ENCODE data around the gene BCAR1. TPM values are rescaled to one million over a fixed set of nuclear protein-coding genes. Genes with fewer than 3 reads are reported as not detected.
A peak's percentile ranks its signal among the peaks of the same experiment; 100 is the strongest.

Gene BCAR1
- total and polyA plus RNA-seq, 2 of the 13 experiments (the other 11 are each of a cell fraction or from before 2014, with no cell fraction given): 48.1 to 51.7 TPM

DNA sequence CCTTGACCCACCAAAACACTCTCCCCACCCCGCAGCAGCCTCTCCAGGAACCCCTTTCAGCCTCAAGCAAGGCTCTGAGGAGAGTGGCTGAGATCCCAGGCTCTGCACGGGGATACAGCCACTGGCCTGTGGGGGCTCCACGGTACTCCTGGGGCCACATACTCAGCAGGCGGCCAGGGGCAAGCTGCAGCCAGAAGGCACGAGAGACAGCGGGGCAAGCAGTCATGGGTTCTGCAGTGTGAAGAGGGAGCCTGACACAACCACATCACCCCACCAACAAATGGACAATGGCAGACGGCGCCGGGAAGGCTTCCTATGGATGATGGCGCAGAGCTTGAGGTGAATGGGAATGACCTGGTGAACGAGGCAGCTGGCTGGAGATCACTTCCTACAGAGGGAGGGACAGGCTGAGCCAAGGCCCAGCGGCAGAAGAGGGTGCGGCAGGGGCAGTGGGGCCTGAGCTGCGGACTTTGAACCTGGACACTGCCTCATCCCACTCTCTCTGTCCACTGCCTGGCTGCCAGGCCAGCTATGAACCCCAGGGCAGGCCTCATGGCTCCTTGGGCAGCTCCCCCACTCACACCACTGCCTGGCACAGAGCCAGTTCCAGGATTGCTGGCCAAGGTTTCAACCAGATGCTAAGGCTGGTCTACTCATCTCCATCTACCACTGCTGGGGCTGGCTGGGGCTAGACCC is 10.8 kb upstream of the BCAR1 start (continued):
- TF ChIP-seq, protein P1, sequence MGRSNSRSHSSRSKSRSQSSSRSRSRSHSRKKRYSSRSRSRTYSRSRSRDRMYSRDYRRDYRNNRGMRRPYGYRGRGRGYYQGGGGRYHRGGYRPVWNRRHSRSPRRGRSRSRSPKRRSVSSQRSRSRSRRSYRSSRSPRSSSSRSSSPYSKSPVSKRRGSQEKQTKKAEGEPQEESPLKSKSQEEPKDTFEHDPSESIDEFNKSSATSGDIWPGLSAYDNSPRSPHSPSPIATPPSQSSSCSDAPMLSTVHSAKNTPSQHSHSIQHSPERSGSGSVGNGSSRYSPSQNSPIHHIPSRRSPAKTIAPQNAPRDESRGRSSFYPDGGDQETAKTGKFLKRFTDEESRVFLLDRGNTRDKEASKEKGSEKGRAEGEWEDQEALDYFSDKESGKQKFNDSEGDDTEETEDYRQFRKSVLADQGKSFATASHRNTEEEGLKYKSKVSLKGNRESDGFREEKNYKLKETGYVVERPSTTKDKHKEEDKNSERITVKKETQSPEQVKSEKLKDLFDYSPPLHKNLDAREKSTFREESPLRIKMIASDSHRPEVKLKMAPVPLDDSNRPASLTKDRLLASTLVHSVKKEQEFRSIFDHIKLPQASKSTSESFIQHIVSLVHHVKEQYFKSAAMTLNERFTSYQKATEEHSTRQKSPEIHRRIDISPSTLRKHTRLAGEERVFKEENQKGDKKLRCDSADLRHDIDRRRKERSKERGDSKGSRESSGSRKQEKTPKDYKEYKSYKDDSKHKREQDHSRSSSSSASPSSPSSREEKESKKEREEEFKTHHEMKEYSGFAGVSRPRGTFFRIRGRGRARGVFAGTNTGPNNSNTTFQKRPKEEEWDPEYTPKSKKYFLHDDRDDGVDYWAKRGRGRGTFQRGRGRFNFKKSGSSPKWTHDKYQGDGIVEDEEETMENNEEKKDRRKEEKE (IDR thresholded peaks at IDR 0.05): no peak
- TF ChIP-seq KDM4B (CRISPR knock-in tag; IDR thresholded peaks at IDR 0.05) (no peak; the same call in 1 of the 2 replicates), GATAD2A (CRISPR knock-in tag; IDR thresholded peaks at IDR 0.05) (peak; percentile 96), ZNF451 (CRISPR knock-in tag; IDR thresholded peaks at IDR 0.05) (peak; percentile 69), TBX3 (IDR thresholded peaks at IDR 0.05; ENCODE audit: borderline replicate concordance) (0 out of 2 replicates have a peak, but pooled peaks have one; percentile 11), ZNF7 (CRISPR knock-in tag; IDR thresholded peaks at IDR 0.05) (no peak), ZNF543 (CRISPR knock-in tag; IDR thresholded peaks at IDR 0.05) (0 out of 2 replicates have a peak, but pooled peaks have one; percentile 55), FOXJ3 (CRISPR knock-in tag; IDR thresholded peaks at IDR 0.05; ENCODE audit: borderline replicate concordance) (peak; percentile 54; the same call in 1 of the 2 replicates), POLR2G (IDR thresholded peaks at IDR 0.05; ENCODE audit: low read depth, low read length) (no peak; the same call in 1 of the 2 replicates), SP1 (IDR thresholded peaks at IDR 0.05) (no peak), SP1 (CRISPR knock-in tag; IDR thresholded peaks at IDR 0.05) (peak; percentile 66), ZNF589 (CRISPR knock-in tag; conservative IDR thresholded peaks at IDR 0.05) (no peak), MLLT10 (CRISPR knock-in tag; IDR thresholded peaks at IDR 0.05) (no peak), ZNF556 (CRISPR knock-in tag; IDR thresholded peaks at IDR 0.05; ENCODE audit: borderline replicate concordance) (peak; percentile 69; the same call in 1 of the 2 replicates), ZNF574 (CRISPR knock-in tag; IDR thresholded peaks at IDR 0.05) (peak; percentile 84)
- TF ChIP-seq, protein P2, sequence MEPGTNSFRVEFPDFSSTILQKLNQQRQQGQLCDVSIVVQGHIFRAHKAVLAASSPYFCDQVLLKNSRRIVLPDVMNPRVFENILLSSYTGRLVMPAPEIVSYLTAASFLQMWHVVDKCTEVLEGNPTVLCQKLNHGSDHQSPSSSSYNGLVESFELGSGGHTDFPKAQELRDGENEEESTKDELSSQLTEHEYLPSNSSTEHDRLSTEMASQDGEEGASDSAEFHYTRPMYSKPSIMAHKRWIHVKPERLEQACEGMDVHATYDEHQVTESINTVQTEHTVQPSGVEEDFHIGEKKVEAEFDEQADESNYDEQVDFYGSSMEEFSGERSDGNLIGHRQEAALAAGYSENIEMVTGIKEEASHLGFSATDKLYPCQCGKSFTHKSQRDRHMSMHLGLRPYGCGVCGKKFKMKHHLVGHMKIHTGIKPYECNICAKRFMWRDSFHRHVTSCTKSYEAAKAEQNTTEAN (CRISPR knock-in tag; conservative IDR thresholded peaks at IDR 0.05): peak; percentile 87; the same call in 1 of the 2 replicates
- TF ChIP-seq, protein P3, sequence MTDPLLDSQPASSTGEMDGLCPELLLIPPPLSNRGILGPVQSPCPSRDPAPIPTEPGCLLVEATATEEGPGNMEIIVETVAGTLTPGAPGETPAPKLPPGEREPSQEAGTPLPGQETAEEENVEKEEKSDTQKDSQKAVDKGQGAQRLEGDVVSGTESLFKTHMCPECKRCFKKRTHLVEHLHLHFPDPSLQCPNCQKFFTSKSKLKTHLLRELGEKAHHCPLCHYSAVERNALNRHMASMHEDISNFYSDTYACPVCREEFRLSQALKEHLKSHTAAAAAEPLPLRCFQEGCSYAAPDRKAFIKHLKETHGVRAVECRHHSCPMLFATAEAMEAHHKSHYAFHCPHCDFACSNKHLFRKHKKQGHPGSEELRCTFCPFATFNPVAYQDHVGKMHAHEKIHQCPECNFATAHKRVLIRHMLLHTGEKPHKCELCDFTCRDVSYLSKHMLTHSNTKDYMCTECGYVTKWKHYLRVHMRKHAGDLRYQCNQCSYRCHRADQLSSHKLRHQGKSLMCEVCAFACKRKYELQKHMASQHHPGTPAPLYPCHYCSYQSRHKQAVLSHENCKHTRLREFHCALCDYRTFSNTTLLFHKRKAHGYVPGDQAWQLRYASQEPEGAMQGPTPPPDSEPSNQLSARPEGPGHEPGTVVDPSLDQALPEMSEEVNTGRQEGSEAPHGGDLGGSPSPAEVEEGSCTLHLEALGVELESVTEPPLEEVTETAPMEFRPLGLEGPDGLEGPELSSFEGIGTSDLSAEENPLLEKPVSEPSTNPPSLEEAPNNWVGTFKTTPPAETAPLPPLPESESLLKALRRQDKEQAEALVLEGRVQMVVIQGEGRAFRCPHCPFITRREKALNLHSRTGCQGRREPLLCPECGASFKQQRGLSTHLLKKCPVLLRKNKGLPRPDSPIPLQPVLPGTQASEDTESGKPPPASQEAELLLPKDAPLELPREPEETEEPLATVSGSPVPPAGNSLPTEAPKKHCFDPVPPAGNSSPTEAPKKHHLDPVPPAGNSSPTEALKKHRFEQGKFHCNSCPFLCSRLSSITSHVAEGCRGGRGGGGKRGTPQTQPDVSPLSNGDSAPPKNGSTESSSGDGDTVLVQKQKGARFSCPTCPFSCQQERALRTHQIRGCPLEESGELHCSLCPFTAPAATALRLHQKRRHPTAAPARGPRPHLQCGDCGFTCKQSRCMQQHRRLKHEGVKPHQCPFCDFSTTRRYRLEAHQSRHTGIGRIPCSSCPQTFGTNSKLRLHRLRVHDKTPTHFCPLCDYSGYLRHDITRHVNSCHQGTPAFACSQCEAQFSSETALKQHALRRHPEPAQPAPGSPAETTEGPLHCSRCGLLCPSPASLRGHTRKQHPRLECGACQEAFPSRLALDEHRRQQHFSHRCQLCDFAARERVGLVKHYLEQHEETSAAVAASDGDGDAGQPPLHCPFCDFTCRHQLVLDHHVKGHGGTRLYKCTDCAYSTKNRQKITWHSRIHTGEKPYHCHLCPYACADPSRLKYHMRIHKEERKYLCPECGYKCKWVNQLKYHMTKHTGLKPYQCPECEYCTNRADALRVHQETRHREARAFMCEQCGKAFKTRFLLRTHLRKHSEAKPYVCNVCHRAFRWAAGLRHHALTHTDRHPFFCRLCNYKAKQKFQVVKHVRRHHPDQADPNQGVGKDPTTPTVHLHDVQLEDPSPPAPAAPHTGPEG (CRISPR knock-in tag; IDR thresholded peaks at IDR 0.05): peak; percentile 77; the same call in 1 of the 2 replicates

Measured in HepG2 (cell line).